MM.1S (cell line): ENCODE measurements around the gene PCBP4.

Experiments
- DNase-seq: peaks from one replicate; pipeline ENCODE4 v3.0.0-alpha.2; 2015
- H2AFZ ChIP-seq: fragments of 300-600 bp; sonication (generic); 2 replicates; pipeline ENCODE4 v1.6.0; 2016; ENCODE audit warnings: antibody characterized with exemption, low read length
- H3F3A ChIP-seq: fragments of 300-600 bp; sonication (generic); 2 replicates; pipeline ENCODE4 v1.6.1; 2016; ENCODE audit warnings: mild to moderate bottlenecking, antibody characterized with exemption, low read length, moderate library complexity, mixed read lengths; ENCODE audit not compliant: insufficient read depth
- H3K27ac ChIP-seq: fragments of 300-600 bp; sonication (generic); 2 replicates; pipeline ENCODE4 v1.5.1; 2016; ENCODE audit warnings: mild to moderate bottlenecking, low read length
- H3K27me3 ChIP-seq: fragments of 300-600 bp; sonication (generic); replicated peaks from 2 replicates; pipeline ENCODE4 v1.6.0; 2016; ENCODE audit warnings: low read length; ENCODE audit not compliant: insufficient read depth
- H3K36me3 ChIP-seq: fragments of 300-600 bp; sonication (generic); replicated peaks from 2 replicates; pipeline ENCODE4 v1.6.1; 2016; ENCODE audit warnings: mild to moderate bottlenecking, low read length, mixed read lengths; ENCODE audit not compliant: insufficient read depth
- H3K4me1 ChIP-seq: fragments of 300-600 bp; sonication (generic); 2 replicates; pipeline ENCODE4 v1.6.1; 2016; ENCODE audit warnings: low read length, mixed read lengths
- H3K4me2 ChIP-seq: fragments of 300-600 bp; sonication (generic); 2 replicates; pipeline ENCODE4 v1.6.0; 2016; ENCODE audit warnings: low read depth, low read length
- H3K4me3 ChIP-seq: fragments of 300-600 bp; sonication (generic); 2 replicates; pipeline ENCODE4 v1.5.1; 2016; ENCODE audit warnings: low read length, mixed read lengths
- H3K79me2 ChIP-seq: fragments of 300-600 bp; sonication (generic); 2 replicates; pipeline ENCODE4 v1.6.1; 2016; ENCODE audit warnings: mixed run types, low read length, mixed read lengths
- H3K9ac ChIP-seq: fragments of 300-600 bp; sonication (generic); 2 replicates; pipeline ENCODE4 v1.6.1; 2016; ENCODE audit warnings: low read length, mixed read lengths
- H3K9me2 ChIP-seq: fragments of 300-600 bp; sonication (generic); replicated peaks from 2 replicates; pipeline ENCODE4 v1.6.1; 2016; ENCODE audit warnings: mild to moderate bottlenecking, low read length, mixed read lengths; ENCODE audit not compliant: insufficient read depth
- H3K9me3 ChIP-seq: fragments of 300-600 bp; sonication (generic); replicated peaks from 2 replicates; pipeline ENCODE4 v1.6.1; 2016; ENCODE audit warnings: mild to moderate bottlenecking, low read length, mixed read lengths; ENCODE audit not compliant: insufficient read depth
- H4K20me1 ChIP-seq: fragments of 300-600 bp; sonication (generic); 2 replicates; pipeline ENCODE4 v1.6.1; 2016; ENCODE audit warnings: mild to moderate bottlenecking, low read length, moderate library complexity, mixed read lengths; ENCODE audit not compliant: insufficient read depth
- CTCF ChIP-seq: fragments of 300-600 bp; sonication (generic); IDR thresholded peaks from 2 replicates; pipeline ENCODE4 v1.5.1; 2016; ENCODE audit warnings: antibody characterized with exemption, low read length, mixed read lengths
- EZH2 ChIP-seq: fragments of 300-600 bp; sonication (generic); optimal IDR thresholded peaks from 2 replicates; pipeline ENCODE3; 2017; ENCODE audit warnings: low read depth, mild to moderate bottlenecking, antibody characterized with exemption, low read length, mixed read lengths
- EZH2phosphoT487 ChIP-seq: fragments of 300-600 bp; sonication (generic); IDR thresholded peaks from 2 replicates; pipeline ENCODE4 v1.6.1; 2018; ENCODE audit warnings: antibody characterized with exemption, low read length

PCBP4 gene

GRCh38 chr3:51957520-51958205, 9.6 kb downstream of the PCBP4 start:
- Histone ChIP-seq H3K27ac (no peak overlapping the region), H3K9ac (no peak overlapping the region), H3K4me1 (no peaks in the 10 kb centered on the region), H3K4me3 (no peak overlapping the region), H2AFZ (no peak overlapping the region), H3K9me2 (no peaks in the 10 kb centered on the region), H3K36me3 (no peaks in the 10 kb centered on the region), H3K79me2 (no peaks in the 10 kb centered on the region), H3F3A (no peaks in the 10 kb centered on the region), H3K9me3 (no peaks in the 10 kb centered on the region), H4K20me1 (no peaks in the 10 kb centered on the region), H3K4me2 (no peak overlapping the region), H3K27me3 (peaks cover 12% of the 10 kb centered on the region; the same call in 1 of the 2 replicates)
- DNase-seq, result no peak
- no peak for TF ChIP-seq CTCF
- no peak for TF ChIP-seq EZH2
- no peak for TF ChIP-seq EZH2phosphoT487

GRCh38 chr3:51955893-51956770, 11.1 kb downstream of the PCBP4 start:
- H4K20me1 ChIP-seq, result no peaks in the 10 kb centered on the region
- no peak overlapping the region for H3K9ac ChIP-seq
- no peak overlapping the region for H3K4me3 ChIP-seq
- TF ChIP-seq EZH2phosphoT487 (no peak), CTCF (peak; percentile 14; the same call in 1 of the 2 replicates)
- H3F3A ChIP-seq, result no peaks in the 10 kb centered on the region
- H2AFZ ChIP-seq, result no peak overlapping the region
- H3K4me2 ChIP-seq, result 0 out of 2 replicates have a peak overlapping the region, but pooled peaks have one; percentile 15
- no peaks in the 10 kb centered on the region for H3K9me2 ChIP-seq
- peaks cover 12% of the 10 kb centered on the region; the same call in 1 of the 2 replicates for H3K27me3 ChIP-seq
- H3K36me3 ChIP-seq, result no peaks in the 10 kb centered on the region
- no peaks in the 10 kb centered on the region for H3K9me3 ChIP-seq
- no peak overlapping the region for H3K27ac ChIP-seq
- no peaks in the 10 kb centered on the region for H3K4me1 ChIP-seq
- H3K79me2 ChIP-seq, result no peaks in the 10 kb centered on the region
- no peak for DNase-seq

GRCh38 chr3:51955175-51955892, 11.9 kb downstream of the PCBP4 start, which contains the start of gene GPR62:
Gene GPR62 (plus strand): TSS chr3:51955381. CDS start chr3:51955653, 272 bp downstream.
- Histone ChIP-seq H2AFZ (no peak within 1 kb of the TSS), H3K9ac (no peak within 1 kb of the TSS), H3K4me3 (no peak within 1 kb of the TSS), H3K9me3 (no peaks in the 10 kb centered on the region), H3K27me3 (peaks cover 12% of the 10 kb centered on the region; the same call in 1 of the 2 replicates), H3K36me3 (no peaks in the 10 kb centered on the region), H4K20me1 (no peaks in the 10 kb centered on the region), H3K9me2 (no peaks in the 10 kb centered on the region), H3F3A (no peaks in the 10 kb centered on the region), H3K27ac (no peak within 1 kb of the TSS), H3K4me1 (no peaks in the 10 kb centered on the region), H3K79me2 (no peaks in the 10 kb centered on the region), H3K4me2 (0 out of 2 replicates have a peak within 1 kb of the TSS, but pooled peaks have one; percentile 15)
- TF ChIP-seq CTCF, result no peak
- TF ChIP-seq EZH2, result no peak
- no peak for TF ChIP-seq EZH2phosphoT487
- DNase-seq, result no peak
